Uterus (tissue), 2 donors: ENCODE measurements around the gene HEATR5A.
"Not testable (repeated sequence)": the region's sequence is repeated elsewhere in the genome, so short reads cannot be mapped to it uniquely, and the experiment has no call there.

ENCODE experiments used
- CTCF ChIP-seq, 4 experiments: fragments of 200-600 bp in 2 of 4; fragments of 450-650 bp in 2 of 4; sonication (generic) in 2 of 4; IDR thresholded peaks; one replicate each; pipeline ENCODE4 v1.5.1; 2016 to 2019; ENCODE audit warnings: antibody characterized with exemption in 4 of 4, mild to moderate bottlenecking in 2 of 4, moderate library complexity in 1 of 4
- POLR2A ChIP-seq, 2 donors: fragments of 450-650 bp; IDR thresholded peaks; one replicate each; pipeline ENCODE4 v1.6.1; 2016; ENCODE audit warnings: antibody characterized with exemption in 2 of 2, mild to moderate bottlenecking in 1 of 2, moderate library complexity in 1 of 2

DNA sequence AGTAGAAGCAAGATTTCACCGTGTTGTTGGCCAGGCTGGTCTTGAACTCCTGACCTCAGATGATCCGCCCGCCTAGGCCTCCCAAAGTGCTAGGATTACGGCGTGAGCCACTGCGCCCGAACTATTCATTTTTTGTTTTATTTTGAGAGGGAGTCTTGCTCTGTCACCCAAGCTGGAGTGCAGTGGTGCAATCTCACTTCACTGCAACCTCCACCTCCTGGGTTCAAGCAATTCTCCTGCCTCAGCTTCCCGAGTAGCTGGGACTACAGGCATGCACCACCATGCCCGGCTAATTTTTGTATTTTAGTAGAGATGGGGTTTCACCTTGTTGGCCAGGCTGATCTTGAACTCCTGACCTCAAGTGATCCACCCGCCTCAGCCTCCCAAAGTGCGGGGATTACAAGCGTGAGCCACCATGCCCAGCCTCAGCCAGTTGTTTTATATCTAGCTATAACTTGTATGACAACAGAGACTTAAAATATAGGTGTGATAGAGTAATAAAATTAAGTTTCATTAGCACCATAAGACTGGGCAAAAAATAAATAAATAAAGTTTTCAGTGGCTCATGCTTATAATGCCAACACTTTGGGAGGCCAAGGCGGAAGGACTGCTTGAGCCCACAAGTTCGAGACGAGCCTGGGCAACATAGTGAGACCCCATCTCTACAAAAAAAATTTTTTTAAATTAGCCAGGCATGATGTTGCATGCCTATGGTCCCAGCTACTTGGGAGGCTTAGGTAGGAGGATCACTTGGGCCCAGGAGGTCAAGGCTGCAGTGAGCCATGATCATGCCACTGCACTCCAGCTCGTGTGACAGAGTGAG, 41.0 kb downstream of the HEATR5A start:
- TF ChIP-seq CTCF, POLR2A (IDR thresholded peaks at IDR 0.05): not testable (repeated sequence)
